HK-2 (cell line): Measurements from ENCODE around the gene ABCC3.

ENCODE experiments used
- DNase-seq: peaks from one replicate; pipeline ENCODE4 v3.0.0-alpha.2; 2018; ENCODE audit not compliant: unreplicated experiment

The ABCC3 gene

DNA sequence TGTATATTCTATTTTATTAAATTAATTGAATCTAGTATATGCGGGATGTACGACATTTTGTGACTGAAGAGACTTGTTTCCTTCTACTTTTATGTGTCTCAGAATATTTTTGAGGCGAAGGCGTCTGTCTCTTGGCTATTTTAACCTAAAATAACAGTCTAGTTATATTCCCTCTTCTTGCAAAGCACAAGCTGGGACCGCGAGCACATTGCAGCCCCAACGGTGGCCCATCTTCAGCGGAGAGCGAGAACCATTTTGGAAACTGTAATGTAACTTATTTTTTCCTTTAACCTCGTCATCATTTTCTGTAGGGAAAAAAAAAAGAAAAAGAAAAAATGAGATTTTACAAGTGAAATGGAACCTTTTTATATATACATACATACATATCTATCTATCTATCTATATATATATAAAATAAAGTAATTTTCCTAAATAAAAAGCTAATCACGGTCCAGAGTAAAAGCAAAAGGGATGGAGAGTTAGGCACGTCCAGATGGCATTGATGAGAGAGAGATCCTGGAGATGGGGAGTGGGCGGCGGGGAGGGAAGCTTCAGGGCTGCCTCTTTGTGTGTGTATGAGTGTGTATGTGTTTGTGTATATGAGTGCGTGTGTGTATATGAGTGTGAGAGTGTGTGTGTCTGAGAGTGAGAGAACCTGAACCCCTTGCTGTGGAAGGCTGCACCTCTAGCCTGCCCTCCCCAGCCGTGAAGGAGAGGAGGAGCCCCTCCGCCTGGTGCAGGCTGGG, 7.5 kb upstream of the ABCC3 start:
- DNase-seq = no peak

DNA sequence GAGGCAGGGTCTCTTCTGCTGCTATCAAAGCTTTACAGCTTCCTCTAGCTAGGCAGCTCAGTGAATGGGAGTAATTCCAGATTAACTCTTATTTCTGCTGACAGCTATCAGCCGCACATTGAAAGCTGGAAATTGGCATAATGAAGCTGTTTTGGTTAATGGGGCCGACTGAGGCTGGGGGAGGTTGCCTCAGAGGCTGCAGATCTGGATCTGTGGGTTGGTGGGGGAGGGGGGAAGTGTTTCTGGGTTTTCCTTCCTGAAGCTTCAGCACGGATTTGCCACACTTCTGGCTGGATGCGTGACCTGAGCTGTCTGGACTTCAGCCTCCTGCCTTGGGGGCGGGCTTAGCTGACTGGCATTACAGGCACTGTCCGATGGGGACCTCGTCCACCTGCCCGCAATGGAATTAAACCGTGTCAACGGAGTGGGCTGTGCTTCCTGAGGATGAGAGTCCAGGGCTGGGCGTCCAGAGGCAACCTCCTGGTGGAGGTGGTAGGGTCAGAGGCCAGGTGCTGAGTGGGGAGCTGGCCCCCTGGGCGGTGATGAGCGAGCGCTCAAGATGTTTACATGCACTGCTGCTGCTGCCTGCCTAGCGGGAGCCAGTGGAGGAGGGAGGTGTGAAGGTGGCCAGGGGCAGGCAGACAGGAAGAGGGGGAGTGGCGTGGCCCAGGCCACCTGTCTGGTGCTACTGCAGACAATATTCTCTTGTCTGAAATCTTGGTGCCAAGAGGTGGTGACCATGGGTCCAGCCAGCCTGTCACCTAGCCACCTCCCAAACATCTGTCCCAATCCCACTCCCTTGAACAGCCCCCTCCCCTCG, 6.7 kb upstream of the ABCC3 start:
- DNase-seq = peak; percentile 56

DNA sequence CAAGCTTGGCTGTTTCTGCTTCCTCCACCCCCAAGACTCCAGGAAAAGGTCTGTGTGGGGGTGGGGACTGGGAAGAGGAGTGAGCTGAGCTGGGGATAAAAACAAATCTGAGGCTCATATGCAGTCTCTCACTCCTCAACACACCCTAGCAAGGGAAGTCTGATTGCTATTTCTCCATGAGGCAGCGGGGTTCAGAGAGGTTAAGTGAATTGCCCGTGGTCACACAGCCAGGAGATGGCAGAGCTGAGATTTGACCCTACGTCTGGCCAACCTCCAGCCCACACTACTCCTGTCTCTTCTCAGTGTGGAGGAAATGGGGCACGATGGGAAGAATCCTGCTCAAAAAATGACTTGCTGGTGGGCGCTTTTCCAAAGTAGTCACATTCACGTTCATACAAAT, 4.8 kb upstream of the ABCC3 start:
- DNase-seq = no peak

DNA sequence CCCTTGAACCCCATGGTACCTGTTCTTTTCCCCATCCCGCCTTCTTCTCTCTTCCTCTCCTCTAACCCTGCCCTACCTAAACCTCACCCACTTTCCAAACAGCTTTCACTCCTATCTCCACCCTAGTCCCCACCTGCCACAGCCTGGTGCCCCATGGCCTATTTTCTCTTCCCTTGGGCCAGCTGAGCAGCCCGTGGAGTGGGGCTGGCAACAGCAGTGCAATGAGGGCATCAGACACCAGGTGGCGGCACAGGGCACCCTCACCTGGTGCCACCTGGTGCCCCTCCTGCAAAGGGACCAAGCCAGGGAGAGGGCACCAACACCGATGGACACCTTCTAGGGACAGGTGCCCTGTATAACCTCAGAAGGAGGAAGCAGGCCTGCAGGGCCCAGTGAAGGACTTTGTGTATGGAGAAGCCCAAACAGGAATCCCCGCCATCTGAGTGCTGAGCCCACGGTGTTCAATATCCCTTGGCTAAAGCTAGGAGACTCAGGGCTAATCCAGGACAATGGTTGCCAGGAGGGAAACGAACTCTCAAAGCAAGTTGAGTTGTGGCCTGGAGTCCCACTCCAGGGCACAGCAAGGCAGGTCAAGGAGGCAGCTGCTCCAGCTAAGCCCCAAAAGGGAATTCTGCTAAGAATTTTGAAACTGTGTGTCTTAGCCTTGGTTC, 4.0 kb upstream of the ABCC3 start:
- DNase-seq = peak; percentile 71

DNA sequence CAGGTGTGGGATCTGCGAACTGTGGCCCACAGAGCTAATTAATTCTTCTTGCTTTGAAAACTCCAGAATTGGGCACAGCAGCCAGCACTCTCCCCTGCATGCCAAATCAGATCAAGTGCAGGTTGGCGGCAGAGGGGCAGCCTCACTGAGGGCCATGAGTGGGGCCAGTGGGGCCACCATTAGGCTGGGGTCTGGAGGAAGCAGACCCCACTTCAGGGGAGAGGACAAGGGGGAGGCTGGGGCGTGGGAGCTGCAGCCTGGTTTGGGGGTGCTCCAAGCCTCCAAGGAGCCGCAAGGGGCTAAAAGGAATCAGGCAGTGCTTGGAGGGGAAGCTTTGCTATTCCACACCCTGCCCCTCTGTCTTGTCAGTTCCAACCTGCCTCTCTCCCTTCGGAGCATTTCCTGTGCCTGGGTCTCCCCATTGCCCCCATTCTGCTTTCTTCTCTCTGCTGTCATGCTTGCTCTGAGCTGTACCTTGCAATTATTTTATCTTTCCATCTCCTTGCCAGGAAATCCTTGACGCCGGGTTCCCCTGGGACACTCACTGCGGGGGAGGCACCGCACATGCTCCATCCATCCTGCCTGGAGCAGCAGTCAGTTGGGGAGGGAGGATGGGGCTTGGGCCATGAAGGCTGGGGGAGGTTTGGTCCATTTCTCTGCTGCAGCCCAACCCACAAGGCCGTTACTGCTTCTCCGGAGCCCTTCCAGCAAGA, 3.3 kb upstream of the ABCC3 start:
- no peak for DNase-seq

DNA sequence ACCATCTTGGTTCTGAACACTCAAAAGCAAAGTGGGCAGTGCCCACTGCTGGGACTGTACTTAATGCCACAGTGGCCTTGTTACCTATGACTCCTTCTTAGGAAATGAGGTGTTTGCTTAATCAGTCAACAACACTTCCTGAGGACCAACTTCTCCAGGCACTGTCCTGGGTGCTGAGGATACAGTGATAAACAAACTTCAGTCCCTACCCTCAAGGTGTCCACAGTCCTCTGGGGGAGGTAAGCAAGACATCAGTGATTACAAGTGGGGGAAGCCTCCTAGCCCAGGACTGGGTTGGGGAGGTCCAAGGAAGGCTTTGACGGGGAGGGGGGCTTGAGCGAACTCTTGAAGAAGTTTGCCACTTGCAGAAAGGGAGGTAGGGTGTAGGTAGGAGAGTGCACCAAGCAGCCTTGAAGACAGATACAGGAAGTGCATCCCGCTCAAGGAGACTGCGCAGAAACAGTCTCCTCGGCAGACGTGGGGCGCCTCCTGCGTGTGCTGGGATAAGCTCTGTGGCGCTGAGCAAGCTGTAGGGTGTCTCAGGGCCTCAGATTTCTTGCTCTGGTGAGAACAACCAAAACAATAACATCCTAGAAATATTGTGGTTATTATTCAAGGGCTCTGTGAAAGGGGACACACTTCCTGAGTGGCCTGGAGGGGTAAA, 2.6 kb upstream of the ABCC3 start:
- no peak for DNase-seq

DNA sequence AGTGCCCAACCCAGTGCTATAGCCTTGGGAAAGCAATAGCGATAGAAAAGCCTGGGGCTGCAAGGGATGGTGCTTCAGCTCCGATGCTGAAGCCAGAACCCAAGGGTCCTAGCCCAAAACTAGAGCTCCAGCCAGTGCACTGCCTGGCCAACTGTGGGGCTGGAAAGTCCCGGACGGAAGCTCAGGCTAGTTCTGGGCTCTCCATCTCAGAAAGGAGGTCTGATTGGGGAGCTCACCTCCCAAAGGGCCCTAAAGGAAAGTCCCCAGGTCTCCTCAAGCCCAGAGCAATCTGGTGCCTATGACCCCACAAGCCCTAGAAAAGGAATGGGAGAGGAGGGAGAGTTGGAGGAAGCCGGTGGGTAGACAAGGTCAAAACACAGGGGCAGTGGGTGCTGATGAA, 2.0 kb upstream of the ABCC3 start:
- DNase-seq = no peak

DNA sequence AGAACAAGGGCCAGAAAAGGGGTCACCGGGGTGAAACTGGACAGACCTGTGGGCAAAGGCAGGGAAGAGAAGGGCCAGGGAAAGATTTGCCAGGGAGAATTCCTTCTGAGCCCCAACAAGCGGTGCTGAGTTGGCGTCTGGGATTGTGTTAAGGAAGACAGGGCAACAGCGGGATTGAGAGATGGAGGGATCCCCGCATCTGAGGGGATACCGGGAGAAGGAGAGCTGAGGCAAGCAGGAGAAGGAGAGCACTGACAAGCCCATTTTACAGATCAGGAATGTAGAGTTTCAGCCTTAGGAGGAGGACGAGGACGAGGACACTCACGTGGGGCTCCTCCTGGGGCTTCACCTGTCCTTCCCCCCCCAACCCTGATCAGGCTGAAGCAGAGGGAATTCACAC, 998 bp upstream of the ABCC3 start:
- no peak for DNase-seq

DNA sequence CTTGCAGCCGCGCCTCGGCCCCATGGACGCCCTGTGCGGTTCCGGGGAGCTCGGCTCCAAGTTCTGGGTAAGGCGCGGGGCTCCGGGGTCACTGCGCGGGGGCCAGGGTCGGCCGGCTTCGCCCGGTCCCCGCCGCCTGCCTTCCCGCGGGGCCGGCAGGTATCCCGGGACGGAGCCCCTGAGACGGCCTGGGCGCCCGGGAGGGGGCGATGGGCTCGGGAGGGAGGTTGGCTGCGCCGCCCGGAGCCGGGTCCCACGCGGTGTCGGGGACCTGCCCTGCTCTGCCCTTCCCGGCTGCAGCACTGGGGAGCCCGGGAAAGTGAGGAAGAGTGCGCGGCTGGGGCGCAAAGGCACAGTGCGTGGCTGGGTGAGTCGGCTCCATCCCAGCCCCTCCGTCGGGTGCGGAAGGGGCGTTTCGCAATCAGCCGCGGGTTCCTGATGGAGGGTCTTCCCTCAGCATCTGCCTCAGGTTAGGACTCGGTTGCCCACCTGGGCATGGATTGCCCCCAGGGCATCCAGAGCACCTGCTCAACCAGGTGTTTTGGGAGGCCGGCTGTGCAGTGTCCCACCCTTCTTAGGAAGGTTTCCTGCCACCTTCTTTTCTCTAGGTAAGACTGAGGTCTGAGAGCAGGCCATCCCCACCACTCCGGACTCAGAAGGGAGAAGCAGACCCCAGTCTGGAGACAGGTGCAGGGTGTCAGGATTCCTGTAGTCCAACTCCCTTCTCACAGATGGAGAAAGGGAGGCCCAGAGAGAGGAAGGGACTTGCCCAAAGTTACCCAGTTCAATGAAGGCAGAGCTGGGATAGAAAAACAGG, 442 bp downstream of the ABCC3 start:
- no peak for DNase-seq

DNA sequence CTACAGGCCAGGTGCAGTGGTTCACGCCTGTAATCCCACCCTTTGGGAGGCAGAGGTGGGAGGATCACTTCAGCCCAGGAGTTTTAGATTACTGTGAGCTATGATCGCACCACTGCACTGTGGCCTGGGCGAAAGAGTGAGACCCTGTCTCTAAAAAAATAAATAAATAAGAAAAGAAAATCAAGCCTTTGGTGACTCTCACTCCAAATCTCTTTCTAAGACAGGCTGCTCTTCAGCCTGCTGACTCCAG, 976 bp downstream of the ABCC3 start:
- DNase-seq = no peak

DNA sequence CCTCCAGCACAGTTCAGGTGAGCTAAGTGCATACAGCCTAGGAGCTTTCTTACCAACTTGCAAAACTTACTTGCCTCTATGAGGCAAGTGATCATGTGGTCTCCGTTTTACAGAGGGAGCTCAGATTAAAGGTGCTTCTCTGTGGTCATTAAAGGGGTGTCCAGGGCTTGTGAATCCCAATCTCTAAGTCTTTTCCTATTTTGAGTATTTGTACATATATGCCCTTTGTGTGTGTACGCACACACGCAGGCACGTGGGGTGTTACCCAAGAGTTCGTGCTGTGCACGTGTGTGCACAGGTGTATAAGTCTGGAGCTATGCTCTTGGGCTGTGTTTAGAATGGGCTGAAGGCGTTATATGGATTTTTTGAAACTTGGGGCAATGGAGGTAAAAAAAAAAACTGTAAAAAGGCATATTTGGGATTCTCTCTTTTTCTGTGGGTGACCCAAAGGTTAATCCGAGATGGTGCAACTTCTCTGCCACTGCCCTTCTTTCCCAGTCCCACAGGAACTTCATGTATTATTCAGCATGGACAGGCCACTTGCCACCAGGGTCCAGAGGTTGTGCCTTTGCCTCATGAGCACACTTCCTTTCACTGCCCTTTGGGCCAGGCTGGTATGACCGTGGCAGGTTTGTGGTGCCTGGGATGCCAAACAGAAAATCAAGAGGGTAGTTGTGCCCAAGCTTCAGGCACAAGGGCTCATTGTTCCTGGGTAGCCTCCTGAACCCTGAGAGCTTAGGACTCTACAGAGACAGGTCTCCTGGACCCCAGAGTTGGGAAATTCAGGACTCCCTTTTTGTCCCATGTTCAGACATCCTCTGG, 1.5 kb downstream of the ABCC3 start:
- DNase-seq = no peak

DNA sequence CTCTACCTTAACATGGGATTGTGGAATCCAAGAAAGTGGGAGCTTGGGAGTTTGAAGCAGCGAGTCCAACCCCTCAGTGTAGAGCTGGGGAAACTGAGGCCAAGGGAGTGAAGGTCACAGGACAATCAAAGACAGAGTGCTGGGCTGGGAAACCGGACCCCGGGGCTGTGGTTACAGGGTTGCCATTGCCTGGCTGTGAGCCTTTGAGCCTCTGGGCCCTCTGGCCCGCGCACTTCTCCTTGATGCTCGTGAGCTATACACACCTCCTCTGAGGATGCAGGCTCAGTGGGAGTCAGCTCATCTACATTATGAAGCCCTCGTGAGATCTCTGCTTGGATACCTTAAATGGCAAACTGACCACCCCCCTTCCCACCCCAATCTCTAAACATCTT, 2.1 kb downstream of the ABCC3 start:
- no peak for DNase-seq

DNA sequence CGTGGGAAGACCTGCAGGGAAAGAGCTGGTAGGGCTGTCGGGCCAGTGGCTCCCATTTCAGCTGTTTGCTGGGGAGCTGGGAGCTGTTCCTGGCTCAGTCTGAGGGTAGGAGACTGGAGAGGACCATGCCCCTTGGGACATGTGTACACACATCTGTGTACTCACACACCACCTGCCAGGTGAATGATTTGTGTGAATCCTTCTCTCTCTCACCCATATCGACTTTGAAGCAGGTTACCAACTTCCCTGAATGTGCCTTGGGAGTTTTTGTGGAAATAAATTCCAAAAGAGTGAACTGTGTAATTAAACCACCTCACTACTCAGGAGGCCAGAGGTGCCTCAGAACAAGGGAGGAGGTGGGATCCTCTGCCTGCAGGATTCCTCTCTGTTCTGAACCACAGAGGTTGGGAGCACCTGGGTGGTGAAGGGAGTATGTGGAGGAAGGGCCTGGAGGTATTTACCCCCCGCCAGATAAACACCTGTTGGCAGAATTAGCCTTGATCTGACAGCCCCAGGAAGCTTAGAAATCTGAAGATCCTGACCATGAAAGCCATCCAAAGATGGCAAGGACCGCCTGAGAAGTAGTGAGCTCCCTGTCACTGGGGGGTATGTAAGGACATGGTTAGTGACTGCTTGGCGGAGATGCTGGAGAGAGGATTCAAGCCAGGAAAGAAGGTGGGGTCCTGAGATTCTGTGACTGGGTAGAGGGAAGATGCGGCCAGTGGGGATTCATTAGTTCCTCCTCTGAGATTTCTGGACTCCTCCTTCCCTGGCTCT, 3.3 kb downstream of the ABCC3 start:
- DNase-seq = no peak

DNA sequence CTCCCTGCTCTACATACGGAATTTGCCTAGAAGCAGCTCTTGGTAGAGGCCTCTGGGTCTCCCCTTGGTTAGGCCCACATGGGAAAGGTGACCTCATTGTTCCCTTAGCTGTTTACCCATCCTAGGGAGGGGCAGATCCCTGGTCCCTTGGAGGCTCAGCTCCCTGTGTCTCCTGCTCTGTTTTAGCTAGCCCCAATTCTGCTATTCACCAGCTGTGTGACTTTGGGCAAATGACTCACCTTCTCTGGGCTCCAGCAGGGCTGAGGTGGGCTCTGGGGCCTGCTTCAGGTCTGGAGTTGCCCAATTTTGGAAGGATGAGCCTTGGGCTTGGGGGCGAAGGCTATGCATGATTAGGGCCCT, 3.9 kb downstream of the ABCC3 start:
- DNase-seq = peak; percentile 81

DNA sequence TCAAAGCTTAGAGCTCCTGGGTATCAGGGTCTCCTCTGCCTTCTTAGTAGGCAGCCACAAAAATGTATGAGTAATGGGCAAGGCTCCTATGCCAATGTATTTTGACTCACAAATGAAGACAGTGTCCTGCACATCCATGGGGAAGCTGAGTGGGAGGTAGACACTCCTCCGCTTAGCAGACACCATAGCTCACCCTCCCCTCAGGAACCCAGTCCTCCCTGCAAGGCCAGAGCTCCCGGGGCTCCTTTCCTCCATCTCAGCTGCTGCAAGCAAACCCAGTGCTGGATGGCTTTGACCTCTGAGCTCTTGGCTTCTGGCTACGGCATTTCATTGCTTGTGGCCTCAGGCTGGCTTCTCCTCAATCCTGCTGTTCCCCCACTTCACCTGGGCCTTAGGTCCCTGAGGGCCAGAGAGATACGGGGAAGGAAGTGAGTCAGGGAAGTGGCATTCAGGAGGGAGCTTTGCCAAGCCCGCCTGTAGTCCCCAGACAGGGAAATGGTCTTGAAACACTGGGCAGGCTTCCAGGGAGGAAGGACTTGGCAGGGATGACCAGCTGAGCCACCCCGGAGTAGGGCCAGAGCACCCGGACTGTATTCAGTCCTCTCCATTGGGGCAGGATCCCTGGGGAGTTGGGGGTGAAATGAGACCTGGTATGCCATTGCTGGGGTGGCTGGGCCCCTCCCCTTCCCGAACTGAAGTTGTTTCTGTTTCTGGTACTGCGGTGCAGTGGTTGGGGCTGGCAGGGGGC, 4.5 kb downstream of the ABCC3 start:
- DNase-seq = peak; percentile 95

DNA sequence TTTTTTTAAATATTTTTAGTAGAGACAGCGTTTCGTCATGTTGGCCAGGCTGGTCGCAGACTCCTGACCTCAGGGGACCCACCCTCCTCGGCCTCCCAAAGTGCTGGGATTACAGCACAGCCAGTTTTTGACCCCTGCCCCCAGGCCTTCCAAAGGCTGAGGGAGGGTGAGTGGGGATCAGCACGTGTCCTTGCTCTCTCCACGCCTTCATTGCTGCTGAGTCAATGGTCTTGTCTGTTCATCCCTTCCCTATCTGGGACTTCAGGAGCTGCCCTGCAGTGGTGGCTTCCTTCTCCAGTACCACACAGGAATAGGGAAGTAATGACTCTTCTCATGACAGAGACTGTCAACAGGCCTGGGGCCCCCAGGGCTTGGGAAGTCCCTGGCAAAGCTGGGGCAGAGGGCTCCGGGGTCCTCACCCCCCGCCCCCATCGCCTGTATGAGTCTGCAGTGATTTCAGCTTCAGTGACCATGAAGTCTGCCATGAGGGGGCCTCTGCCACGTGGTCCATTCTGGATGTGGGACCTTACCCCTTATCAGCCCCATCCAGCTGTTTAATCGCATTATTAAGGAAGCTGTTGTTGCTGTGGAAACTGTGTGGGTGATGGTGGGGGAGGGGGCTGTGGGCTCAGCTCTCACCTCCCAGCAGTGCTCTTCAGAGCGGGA, 6.1 kb downstream of the ABCC3 start:
- DNase-seq = peak; percentile 63

DNA sequence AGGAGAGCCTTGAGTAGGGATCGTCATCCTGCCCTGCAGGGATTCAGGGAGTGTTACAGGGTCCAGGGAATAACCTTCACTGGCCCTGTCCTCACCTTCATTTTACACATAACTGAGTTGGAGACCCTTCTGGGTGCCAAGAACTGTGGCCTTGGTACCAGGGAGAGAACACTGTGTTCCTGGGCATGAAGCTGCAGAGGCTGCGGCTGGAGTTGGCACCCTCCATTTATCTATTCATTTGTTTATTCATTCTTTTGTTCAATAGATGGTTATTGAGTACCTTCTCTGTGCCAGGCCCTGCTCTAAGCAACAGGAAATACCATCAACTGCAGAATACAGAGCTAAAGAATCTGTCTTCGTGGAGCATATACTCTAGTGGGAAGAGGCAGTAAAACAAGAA, 6.7 kb downstream of the ABCC3 start:
- no peak for DNase-seq

DNA sequence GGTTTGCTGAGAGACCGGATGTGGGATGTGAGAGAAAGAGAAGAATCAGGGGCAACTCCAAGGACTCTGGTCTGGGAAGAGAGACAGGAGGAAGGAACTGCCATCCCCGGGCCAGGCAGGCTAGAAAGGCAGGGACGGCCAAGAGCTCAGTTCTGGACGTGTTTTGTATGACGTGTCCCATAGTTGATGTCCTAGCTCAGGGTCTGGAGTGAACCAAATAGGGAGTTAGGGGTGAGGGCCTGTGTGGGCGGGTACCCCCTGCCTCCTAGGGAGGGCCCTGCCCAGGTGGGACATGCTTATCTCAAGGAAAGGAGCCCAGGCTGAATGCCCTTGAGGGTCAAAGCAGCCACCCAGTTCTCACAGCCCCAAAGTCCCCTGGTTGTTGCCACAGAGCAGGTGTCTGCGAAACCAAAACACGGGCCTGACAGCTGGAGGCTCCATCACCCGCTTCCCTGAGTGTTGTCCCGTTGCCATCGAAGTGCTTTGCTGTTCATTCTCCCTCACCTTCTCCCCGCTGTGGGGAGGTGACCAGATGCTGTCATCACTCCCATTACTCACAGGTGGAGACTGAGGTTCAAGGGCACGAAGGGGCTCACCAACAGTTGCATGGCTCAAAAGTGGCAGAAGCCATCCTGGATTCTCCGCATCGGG, 7.5 kb downstream of the ABCC3 start:
- DNase-seq = no peak
